ENCODE measurements around the gene LELP1. TPM values are rescaled to one million over a fixed set of nuclear protein-coding genes. Genes with fewer than 3 reads are reported as not detected.

The LELP1 gene
- total and polyA plus RNA-seq, 2 of the 13 experiments (the other 11 are each of a cell fraction or from before 2014, with no cell fraction given), result not detected

DNA sequence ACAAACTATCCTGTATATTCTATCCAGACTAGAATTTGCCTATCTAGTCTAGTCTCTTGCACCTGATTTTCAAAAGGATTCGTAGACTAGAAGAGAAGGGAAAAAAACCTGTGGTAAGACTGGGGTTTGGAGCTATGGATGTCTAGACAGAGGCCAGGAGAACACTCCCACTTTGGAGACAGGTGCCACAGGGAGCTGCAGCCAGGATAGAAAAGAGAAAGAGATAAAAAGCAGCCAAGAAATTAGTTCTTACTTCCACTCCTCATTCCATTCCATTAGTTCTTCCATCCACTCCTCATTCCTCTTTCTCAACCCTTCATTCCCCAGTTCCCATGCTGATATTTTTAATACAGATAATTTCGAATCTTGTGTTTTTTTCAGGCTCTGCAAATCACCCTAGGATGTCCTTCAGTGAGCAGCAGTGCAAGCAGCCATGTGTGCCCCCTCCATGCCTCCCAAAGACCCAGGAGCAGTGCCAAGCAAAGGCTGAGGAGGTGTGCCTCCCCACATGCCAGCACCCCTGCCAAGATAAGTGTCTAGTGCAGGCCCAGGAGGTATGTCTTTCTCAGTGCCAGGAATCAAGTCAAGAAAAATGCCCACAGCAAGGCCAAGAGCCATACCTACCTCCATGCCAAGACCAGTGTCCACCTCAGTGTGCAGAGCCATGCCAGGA lies 14.7 kb downstream of the LELP1 start:
- no peak overlapping the region for H3K27ac ChIP-seq (ENCODE audit: extremely low read length, insufficient read depth, low read length)
- 0% methylated on average over 2 of the region's 2 CpGs for WGBS (ENCODE audit: low lambda C conversion rate)
- FAIRE-seq, result no peak
- intact Hi-C loops (cut with micrococcal nuclease; ENCODE audit: unreplicated experiment) (no loop called here), in situ Hi-C loops (cut with HindIII; ENCODE audit: extremely low pct_ligation_motif_present, low pct_unique_long_range_greater_than_20kb) (no loop called here)
- no peak overlapping the region for H3K9ac ChIP-seq (ENCODE audit: insufficient read depth, low read depth, low read length)
- H3K27me3 ChIP-seq (ENCODE audit: control insufficient read depth in 1 of 2, insufficient read depth in 2 of 2, low read length in 2 of 2), result peaks cover 0 to 4% of the 10 kb centered on the region in 2 experiments; a peak in 2 of 5 replicates
- H3K4me2 ChIP-seq (ENCODE audit: low read depth, low read length), result no peak overlapping the region
- no peak for ATAC-seq
- H3K9me3 ChIP-seq (ENCODE audit: low read length), result no peaks in the 10 kb centered on the region
- H2AFZ ChIP-seq (ENCODE audit: low read length), result no peak overlapping the region
- CTCF ChIA-PET (ENCODE audit: low intra/inter-chr PET ratio, low total read pairs), result no interaction called here
- H3K4me3 ChIP-seq (replicated peaks in 1 of 3; ENCODE audit: insufficient read depth in 1 of 3, low read depth in 2 of 3, low read length in 3 of 3), result no peak overlapping the region
- no peaks in the 10 kb centered on the region for H3K79me2 ChIP-seq (ENCODE audit: insufficient read depth, low read length)
- TF ChIP-seq, protein P1, sequence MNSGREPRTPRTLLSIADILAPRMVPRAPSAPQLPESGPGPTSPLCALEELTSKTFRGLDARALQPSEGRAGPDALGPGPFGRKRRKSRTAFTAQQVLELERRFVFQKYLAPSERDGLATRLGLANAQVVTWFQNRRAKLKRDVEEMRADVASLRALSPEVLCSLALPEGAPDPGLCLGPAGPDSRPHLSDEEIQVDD (CRISPR knock-in tag; IDR thresholded peaks at IDR 0.05; ENCODE audit: borderline replicate concordance), result no peak
- no peak for TF ChIP-seq SKI (IDR thresholded peaks at IDR 0.05; ENCODE audit: partially characterized antibody)
- TF ChIP-seq ZNF619 (CRISPR knock-in tag; IDR thresholded peaks at IDR 0.05), result no peak
- no peaks in the 10 kb centered on the region for H3K36me3 ChIP-seq (replicated peaks in 1 of 2; ENCODE audit: control insufficient read depth in 1 of 2, insufficient read depth in 2 of 2, low read length in 2 of 2)
- no peaks in the 10 kb centered on the region for H3K4me1 ChIP-seq (ENCODE audit: insufficient read depth, low read length)
- DNase-seq (ENCODE audit: low spot score), result no peak
- POLR2A ChIA-PET, result no interaction called here
- H4K20me1 ChIP-seq (ENCODE audit: insufficient read depth, low read length), result no peaks in the 10 kb centered on the region
- no TSS peak for BruUV-seq (replicated peaks)

DNA sequence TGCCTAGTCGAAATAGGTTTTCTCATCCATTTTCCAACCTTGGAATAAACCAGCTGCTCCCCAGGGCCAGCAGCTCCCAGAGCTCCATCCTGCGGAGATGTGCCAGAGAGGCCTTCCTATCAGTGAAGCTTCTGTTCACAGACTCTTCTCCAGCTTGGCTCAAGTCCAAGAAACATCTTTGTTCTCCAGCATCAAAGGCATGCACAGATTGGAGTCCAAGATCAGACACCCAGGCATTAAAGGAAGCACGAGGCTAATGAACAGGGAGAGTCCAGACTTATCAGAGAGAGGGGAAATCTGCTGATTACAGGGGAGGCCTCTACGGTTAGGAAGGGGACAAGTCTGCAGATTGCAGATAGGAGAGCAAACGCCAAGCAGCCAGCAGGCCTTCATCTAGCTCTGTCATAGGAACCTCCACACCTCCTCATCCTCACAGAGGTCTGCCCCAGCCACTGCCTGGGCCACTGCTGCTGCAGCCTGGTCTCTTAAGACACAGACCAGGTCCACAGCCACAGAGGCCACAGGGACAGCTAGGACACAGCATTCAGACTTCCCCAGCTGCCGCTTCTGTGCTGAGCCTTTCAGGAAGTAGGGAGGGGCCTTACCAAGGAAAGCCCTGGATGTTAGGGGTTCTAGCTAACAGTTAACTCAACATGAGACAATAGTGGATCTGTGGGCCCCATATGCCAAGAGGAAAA lies 17.5 kb downstream of the LELP1 start:
- no peaks in the 10 kb centered on the region for H3K9me3 ChIP-seq (ENCODE audit: low read length)
- FAIRE-seq (no peak), DNase-seq (ENCODE audit: low spot score) (peak; percentile 8), ATAC-seq (no peak)
- H3K27ac ChIP-seq (ENCODE audit: extremely low read length, insufficient read depth, low read length), result no peak overlapping the region
- ChIA-PET CTCF (ENCODE audit: low intra/inter-chr PET ratio, low total read pairs) (no interaction called here), POLR2A (no interaction called here)
- H3K4me3 ChIP-seq (replicated peaks in 1 of 3; ENCODE audit: insufficient read depth in 1 of 3, low read depth in 2 of 3, low read length in 3 of 3), result no peak overlapping the region
- TF ChIP-seq TCF7 (IDR thresholded peaks at IDR 0.05; ENCODE audit: low read depth) (0 out of 2 replicates have a peak, but pooled peaks have one; percentile 17), ZNF101 (CRISPR knock-in tag; IDR thresholded peaks at IDR 0.05; ENCODE audit: borderline replicate concordance, low read depth) (no peak)
- 3% methylated on average over 6 of the region's 6 CpGs for WGBS (ENCODE audit: low lambda C conversion rate)
- intact Hi-C loops (cut with micrococcal nuclease; ENCODE audit: unreplicated experiment) (no loop called here), in situ Hi-C loops (cut with HindIII; ENCODE audit: extremely low pct_ligation_motif_present, low pct_unique_long_range_greater_than_20kb) (loop anchor here (10.0 kb wide), 2 partner anchors 306 to 346 kb away; partner anchors contain the start of gene SMCP)
- H3K36me3 ChIP-seq (replicated peaks in 1 of 2; ENCODE audit: control insufficient read depth in 1 of 2, insufficient read depth in 2 of 2, low read length in 2 of 2), result no peaks in the 10 kb centered on the region
- no peak overlapping the region for H3K4me2 ChIP-seq (ENCODE audit: low read depth, low read length)
- H3K4me1 ChIP-seq (ENCODE audit: insufficient read depth, low read length), result no peaks in the 10 kb centered on the region
- no peak overlapping the region for H3K9ac ChIP-seq (ENCODE audit: insufficient read depth, low read depth, low read length)
- H3K79me2 ChIP-seq (ENCODE audit: insufficient read depth, low read length), result no peaks in the 10 kb centered on the region
- BruUV-seq (replicated peaks), result no TSS peak
- H2AFZ ChIP-seq (ENCODE audit: low read length), result no peak overlapping the region
- H4K20me1 ChIP-seq (ENCODE audit: insufficient read depth, low read length), result no peaks in the 10 kb centered on the region
- peaks cover 0 to 13% of the 10 kb centered on the region in 2 experiments; a peak in 3 of 5 replicates for H3K27me3 ChIP-seq (ENCODE audit: control insufficient read depth in 1 of 2, insufficient read depth in 2 of 2, low read length in 2 of 2)

Data from HepG2 (cell line).